ENCODE data around the gene HACL1.

Gene HACL1

GRCh38 chr3:15595955-15596354 is 5.4 kb downstream of the HACL1 start:
- TF ChIP-seq TAF1 (IDR thresholded peaks at IDR 0.05; ENCODE audit: borderline replicate concordance, low read depth, low read length) (no peak), POLR2A (IDR thresholded peaks at IDR 0.05; ENCODE audit: low read depth, low read length) (no peak), POLR2AphosphoS5 (IDR thresholded peaks at IDR 0.05; ENCODE audit: low read depth, low read length) (no peak)
- FAIRE-seq (no peak), DNase-seq (ENCODE audit: insufficient read length) (no peak)

GRCh38 chr3:15592968-15593367 is 8.4 kb downstream of the HACL1 start:
- FAIRE-seq (no peak), DNase-seq (ENCODE audit: insufficient read length) (no peak)
- no peak for TF ChIP-seq POLR2A (IDR thresholded peaks at IDR 0.05; ENCODE audit: low read depth, low read length)
- no peak for TF ChIP-seq TAF1 (IDR thresholded peaks at IDR 0.05; ENCODE audit: borderline replicate concordance, low read depth, low read length)
- TF ChIP-seq POLR2AphosphoS5 (IDR thresholded peaks at IDR 0.05; ENCODE audit: low read depth, low read length): no peak

DNA sequence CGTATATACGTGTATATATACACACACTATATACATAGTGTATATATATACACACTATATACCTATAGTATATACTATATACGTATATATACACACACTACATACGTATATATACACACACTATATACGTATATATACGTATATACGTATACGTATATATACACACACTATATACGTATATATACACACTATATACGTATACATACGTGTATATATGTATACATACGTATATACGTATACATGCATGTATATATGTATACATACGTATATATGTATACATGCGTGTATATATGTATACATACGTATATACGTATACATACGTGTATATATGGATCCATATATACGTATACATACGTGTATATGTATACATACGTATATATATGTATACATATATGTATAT is 9.4 kb downstream of the HACL1 start:
- DNase-seq (ENCODE audit: insufficient read length) (no peak), FAIRE-seq (no peak)
- TF ChIP-seq POLR2A (IDR thresholded peaks at IDR 0.05; ENCODE audit: low read depth, low read length): no peak

DNA sequence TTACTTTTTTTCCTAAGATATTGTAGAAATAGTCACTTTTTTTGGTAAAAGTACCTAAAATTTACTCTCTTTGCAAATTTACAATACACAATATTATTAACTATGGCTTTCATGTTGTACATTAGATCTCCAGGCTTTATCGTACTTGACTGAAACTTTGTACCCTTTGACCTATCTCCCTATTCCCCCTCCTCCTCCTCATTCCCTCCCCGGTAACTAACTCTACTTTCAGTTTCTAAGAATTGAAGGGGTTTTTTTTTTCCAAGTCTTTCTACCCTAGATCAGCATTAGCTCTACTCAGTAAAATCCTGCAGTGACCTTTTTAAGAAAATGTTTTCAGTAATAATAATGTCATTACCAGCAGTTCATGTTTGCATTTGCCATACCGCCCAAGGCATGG is 10.1 kb downstream of the HACL1 start:
- FAIRE-seq: no peak
- no peak for TF ChIP-seq TAF1 (IDR thresholded peaks at IDR 0.05; ENCODE audit: borderline replicate concordance, low read depth, low read length)
- no peak for TF ChIP-seq POLR2A (IDR thresholded peaks at IDR 0.05; ENCODE audit: low read depth, low read length)
- no peak for TF ChIP-seq POLR2AphosphoS5 (IDR thresholded peaks at IDR 0.05; ENCODE audit: low read depth, low read length)
- DNase-seq (ENCODE audit: insufficient read length): no peak

DNA sequence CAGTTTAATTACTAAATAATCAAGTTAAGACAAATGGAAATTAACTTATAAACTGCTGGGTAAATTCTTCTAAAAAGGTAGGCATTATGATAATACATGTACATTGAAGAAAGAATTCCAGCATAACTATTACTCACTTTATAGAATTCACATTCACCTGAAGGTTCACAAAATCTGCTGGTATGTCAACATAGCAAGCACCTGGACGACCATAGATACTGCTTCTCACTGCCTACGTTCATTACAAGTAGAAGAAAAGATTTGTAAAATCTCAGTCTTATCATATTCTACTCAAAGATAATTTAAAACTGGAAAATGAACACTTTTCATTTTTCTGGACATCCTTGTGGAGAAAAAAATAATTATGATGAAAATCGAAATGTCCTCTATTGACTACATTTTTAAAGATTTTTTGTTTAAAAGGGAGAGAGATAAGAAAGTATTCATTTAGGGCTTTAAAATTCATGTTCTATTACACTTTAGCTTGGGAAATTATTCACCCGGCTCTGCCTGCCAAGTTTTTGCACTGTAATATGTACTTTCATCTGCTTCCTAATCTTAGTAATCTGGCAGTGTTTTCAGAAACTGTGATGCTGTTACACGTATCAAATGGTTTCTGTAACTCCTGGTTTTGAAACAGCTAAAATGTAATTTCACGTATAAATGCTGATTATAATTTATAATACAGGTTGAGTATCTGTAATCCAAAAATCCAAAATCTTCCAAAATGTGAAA is 16.1 kb downstream of the HACL1 start:
- DNase-seq (ENCODE audit: insufficient read length) (no peak), FAIRE-seq (no peak)
- TF ChIP-seq POLR2AphosphoS5 (IDR thresholded peaks at IDR 0.05; ENCODE audit: low read depth, low read length) (no peak), POLR2A (IDR thresholded peaks at IDR 0.05; ENCODE audit: low read depth, low read length) (no peak), TAF1 (IDR thresholded peaks at IDR 0.05; ENCODE audit: borderline replicate concordance, low read depth, low read length) (no peak)

GRCh38 chr3:15581471-15582394 is 19.6 kb downstream of the HACL1 start:
- FAIRE-seq (no peak), DNase-seq (ENCODE audit: insufficient read length) (no peak)
- TF ChIP-seq POLR2AphosphoS5 (IDR thresholded peaks at IDR 0.05; ENCODE audit: low read depth, low read length): no peak
- TF ChIP-seq POLR2A (IDR thresholded peaks at IDR 0.05; ENCODE audit: low read depth, low read length): no peak
- TF ChIP-seq TAF1 (IDR thresholded peaks at IDR 0.05; ENCODE audit: borderline replicate concordance, low read depth, low read length): no peak

DNA sequence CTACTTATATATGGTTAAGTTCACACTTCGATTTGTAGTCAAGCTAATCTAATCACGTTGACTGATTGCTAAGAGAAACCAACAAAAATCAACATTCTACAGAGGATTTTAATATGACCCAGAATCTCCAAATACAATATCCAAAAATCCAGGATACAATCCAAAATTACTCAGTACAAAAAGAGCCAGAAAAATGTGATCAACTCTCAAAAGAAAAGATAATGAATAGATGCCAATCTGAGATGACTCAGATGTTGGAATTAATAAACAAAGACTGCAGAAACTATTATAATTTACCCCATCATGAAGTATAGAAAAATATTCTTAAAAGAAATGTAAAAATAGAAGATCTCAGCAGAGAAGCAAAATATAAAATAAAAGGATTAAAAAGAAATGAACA is 22.3 kb downstream of the HACL1 start:
- FAIRE-seq (no peak), DNase-seq (ENCODE audit: insufficient read length) (no peak)
- TF ChIP-seq TAF1 (IDR thresholded peaks at IDR 0.05; ENCODE audit: borderline replicate concordance, low read depth, low read length) (no peak), POLR2A (IDR thresholded peaks at IDR 0.05; ENCODE audit: low read depth, low read length) (no peak), POLR2AphosphoS5 (IDR thresholded peaks at IDR 0.05; ENCODE audit: low read depth, low read length) (no peak)

DNA sequence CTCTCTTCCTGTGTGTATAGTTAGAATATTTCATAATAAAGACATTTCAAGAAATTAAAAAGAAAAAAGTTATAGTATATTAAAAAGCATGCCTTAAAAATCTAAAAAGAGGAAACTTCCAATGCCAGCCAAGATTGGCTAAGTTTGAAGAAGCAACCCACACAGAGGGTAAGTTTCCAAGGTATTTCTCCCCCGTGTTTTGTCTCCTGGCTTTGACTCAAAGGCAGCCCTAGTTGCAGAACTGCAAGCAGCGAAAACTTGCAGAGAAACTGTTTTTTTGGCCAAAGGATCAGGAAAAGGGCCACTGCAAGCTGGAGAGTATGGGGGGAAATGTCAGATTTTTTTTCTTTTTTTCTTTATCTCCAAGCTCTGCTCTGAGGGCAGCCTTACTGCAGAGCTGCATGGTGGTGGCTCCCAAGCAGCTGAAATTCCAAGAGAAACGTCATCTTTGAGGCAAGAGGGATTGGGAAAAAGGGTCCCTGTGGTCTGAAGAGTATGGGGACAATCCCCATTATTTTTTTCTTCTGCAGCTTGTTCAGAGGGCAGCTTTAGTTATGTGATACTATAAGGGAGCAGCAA is 23.0 kb downstream of the HACL1 start:
- DNase-seq (ENCODE audit: insufficient read length): no peak
- TF ChIP-seq POLR2A (IDR thresholded peaks at IDR 0.05; ENCODE audit: low read depth, low read length) (no peak), POLR2AphosphoS5 (IDR thresholded peaks at IDR 0.05; ENCODE audit: low read depth, low read length) (no peak), TAF1 (IDR thresholded peaks at IDR 0.05; ENCODE audit: borderline replicate concordance, low read depth, low read length) (no peak)
- no peak for FAIRE-seq

DNA sequence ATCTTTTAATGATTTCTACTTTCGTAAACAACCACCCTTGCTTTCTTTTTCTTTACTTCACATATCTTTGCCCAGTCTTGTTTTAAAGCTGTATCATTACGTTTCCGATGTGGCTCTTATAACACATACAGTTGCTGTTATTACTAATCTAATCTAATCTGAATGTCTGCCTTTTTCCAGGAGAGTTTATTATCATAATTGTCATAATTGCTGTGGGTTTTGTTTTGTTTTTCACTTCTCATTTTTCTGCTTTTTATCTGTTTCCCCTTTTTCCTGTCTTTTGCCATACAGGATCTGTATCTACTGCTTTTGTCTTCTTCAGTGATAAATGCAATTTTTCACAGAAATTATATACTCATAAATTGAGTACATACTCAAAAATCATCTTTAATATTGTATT is 24.9 kb downstream of the HACL1 start:
- DNase-seq (ENCODE audit: insufficient read length): no peak
- no peak for TF ChIP-seq POLR2AphosphoS5 (IDR thresholded peaks at IDR 0.05; ENCODE audit: low read depth, low read length)
- TF ChIP-seq POLR2A (IDR thresholded peaks at IDR 0.05; ENCODE audit: low read depth, low read length): no peak
- no peak for TF ChIP-seq TAF1 (IDR thresholded peaks at IDR 0.05; ENCODE audit: borderline replicate concordance, low read depth, low read length)
- FAIRE-seq: no peak

GRCh38 chr3:15575446-15575845 is 25.9 kb downstream of the HACL1 start:
- TF ChIP-seq TAF1 (IDR thresholded peaks at IDR 0.05; ENCODE audit: borderline replicate concordance, low read depth, low read length) (no peak), POLR2AphosphoS5 (IDR thresholded peaks at IDR 0.05; ENCODE audit: low read depth, low read length) (no peak), POLR2A (IDR thresholded peaks at IDR 0.05; ENCODE audit: low read depth, low read length) (no peak)
- no peak for DNase-seq (ENCODE audit: insufficient read length)
- no peak for FAIRE-seq

DNA sequence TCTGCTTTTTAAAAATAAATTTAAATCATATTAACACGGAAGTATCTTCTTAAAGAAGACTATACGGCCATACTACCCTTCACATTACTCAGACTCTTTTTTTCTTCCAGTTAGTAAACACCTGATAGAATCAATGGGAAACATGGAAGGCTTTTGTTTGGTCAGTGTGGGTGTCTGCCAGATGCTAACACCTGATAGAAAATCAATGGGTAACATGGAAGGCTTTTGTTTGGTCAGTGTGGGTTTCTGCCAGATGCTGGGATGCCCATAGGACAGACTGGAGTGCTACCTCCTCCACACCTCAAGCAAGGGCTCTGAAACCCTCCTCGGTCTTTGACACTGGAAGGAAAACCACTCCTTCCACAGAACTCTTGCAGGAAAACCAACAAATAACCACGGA is 29.2 kb downstream of the HACL1 start:
- TF ChIP-seq POLR2AphosphoS5 (IDR thresholded peaks at IDR 0.05; ENCODE audit: low read depth, low read length): no peak
- TF ChIP-seq TAF1 (IDR thresholded peaks at IDR 0.05; ENCODE audit: borderline replicate concordance, low read depth, low read length): no peak
- no peak for TF ChIP-seq POLR2A (IDR thresholded peaks at IDR 0.05; ENCODE audit: low read depth, low read length)
- no peak for DNase-seq (ENCODE audit: insufficient read length)

More for the DNA sequence above, 29.2 kb downstream of the HACL1 start:
- FAIRE-seq: no peak

Data from GM12892 (cell line).